GM12878 (cell line): ENCODE results near the gene RBMS3. TPM values are rescaled to one million over a fixed set of nuclear protein-coding genes. Genes with fewer than 3 reads are reported as not detected.

Experiments
- ATAC-seq: fragments of 200-7000 bp; cut with Tn5 transposase; 3 replicates; pipeline ENCODE4 v1.9.1; 2020; ENCODE audit warnings: mild to moderate bottlenecking, moderate library complexity
- BruUV-seq: library from RNA; stranded (reverse); fragments of 400-500 nt; replicated peaks from 2 replicates; lab custom pipeline; 2021; lab: Mats Ljungman, UMichigan
- CTCF ChIA-PET: fragments of 300-600 bp; sonication (Branson Sonifier 250); formaldehyde crosslinking; extraction: SDS; loops from one replicate; lab custom pipeline; 2021; ENCODE audit warnings: inconsistent platforms; lab: Yijun Ruan, JAX
- POLR2A ChIA-PET: fragments of 350-600 bp; formaldehyde crosslinking; extraction: SDS; loops from one replicate; lab custom pipeline; 2021; ENCODE audit warnings: inconsistent platforms; lab: Charles Lee
- RAD21 ChIA-PET: fragments of 300-600 bp; sonication (Branson Sonifier 250); formaldehyde crosslinking; loops from one replicate; lab custom pipeline; 2023; ENCODE audit warnings: antibody characterized with exemption; ENCODE audit not compliant: unreplicated experiment; lab: Charles Lee
- SMC1A ChIA-PET: fragments of 300-600 bp; sonication (Branson Sonifier 250); formaldehyde crosslinking; loops from one replicate; lab custom pipeline; 2023; ENCODE audit not compliant: unreplicated experiment, uncharacterized antibody; lab: Charles Lee
- DNase-seq: peaks from one replicate; pipeline ENCODE4 v3.0.0-alpha.2; 2011; ENCODE audit warnings: low read depth, low spot score
- FAIRE-seq: peaks from 3 replicates; lab custom pipeline; 2011; peaks lifted over from hg19 to GRCh38; lab: Jason Lieb, UNC
- H2AFZ ChIP-seq: 2 replicates; pipeline ENCODE4 v1.6.0; 2011; ENCODE audit warnings: low read depth, low read length, control low read depth; ENCODE audit not compliant: control insufficient read depth
- H3K27ac ChIP-seq: 2 replicates; pipeline ENCODE4 v1.5.1; 2011; ENCODE audit warnings: control low read depth; ENCODE audit not compliant: control insufficient read depth, insufficient read depth
- H3K27me3 ChIP-seq, 2 experiments: replicated peaks in 1 of 2; 2 replicates each; pipeline versions ENCODE4 v1.6.0 to v1.6.1; 2011; ENCODE audit warnings: low read length in 1 of 2; ENCODE audit not compliant: control insufficient read depth in 2 of 2, insufficient read depth in 2 of 2
- H3K36me3 ChIP-seq, 2 experiments: 2 replicates each; pipeline ENCODE4 v1.5.1; 2011; ENCODE audit warnings: low read length in 1 of 2; ENCODE audit not compliant: control insufficient read depth in 2 of 2, insufficient read depth in 2 of 2
- H3K4me1 ChIP-seq: 2 replicates; pipeline ENCODE4 v1.6.1; 2011; ENCODE audit warnings: mild to moderate bottlenecking, low read length, moderate library complexity, mixed read lengths; ENCODE audit not compliant: control insufficient read depth, insufficient read depth
- H3K4me2 ChIP-seq: 2 replicates; pipeline ENCODE4 v1.6.0; 2011; ENCODE audit warnings: control low read depth; ENCODE audit not compliant: control insufficient read depth, insufficient read depth
- H3K4me3 ChIP-seq: fragments of 200-600 bp; sonication (generic); 2 replicates; pipeline ENCODE4 v1.5.1; 2016
- H3K79me2 ChIP-seq: 2 replicates; pipeline ENCODE4 v1.6.0; 2011; ENCODE audit warnings: low read length; ENCODE audit not compliant: control insufficient read depth, insufficient read depth
- H3K9ac ChIP-seq: 2 replicates; pipeline ENCODE4 v1.8.0; 2011; ENCODE audit warnings: low read length, control low read depth, mixed read lengths; ENCODE audit not compliant: control insufficient read depth, insufficient read depth
- H3K9me3 ChIP-seq: replicated peaks from 3 replicates; pipeline ENCODE4 v1.5.1; 2011; ENCODE audit warnings: mild to moderate bottlenecking, low read length; ENCODE audit not compliant: control insufficient read depth, insufficient read depth
- H4K20me1 ChIP-seq: 2 replicates; pipeline ENCODE4 v1.6.0; 2011; ENCODE audit not compliant: control insufficient read depth, insufficient read depth
- BCL11A ChIP-seq: IDR thresholded peaks from 2 replicates; pipeline ENCODE4 v1.6.1; 2011; ENCODE audit warnings: low read depth, low read length
- IKZF2 ChIP-seq, 2 experiments: fragments of 450-650 bp; IDR thresholded peaks; 2 replicates each; pipeline ENCODE4 v1.6.1; 2017; ENCODE audit warnings: mild to moderate bottlenecking in 2 of 2, moderate library complexity in 2 of 2
- MYB ChIP-seq: fragments of 150-350 bp; IDR thresholded peaks from 2 replicates; pipeline ENCODE4 v1.6.1; 2014; ENCODE audit warnings: mild to moderate bottlenecking, low read depth, low read length, borderline replicate concordance
- NR2C1 ChIP-seq: fragments of 450-650 bp; IDR thresholded peaks from 2 replicates; pipeline ENCODE4 v1.6.1; 2017; ENCODE audit warnings: antibody characterized with exemption, mild to moderate bottlenecking, moderate library complexity
- RUNX3 ChIP-seq: IDR thresholded peaks from 2 replicates; pipeline ENCODE4 v1.6.1; 2012; ENCODE audit warnings: low read length, inconsistent platforms
- SMARCA5 ChIP-seq: fragments of 450-650 bp; IDR thresholded peaks from 2 replicates; pipeline ENCODE4 v1.6.1; 2017; ENCODE audit warnings: mild to moderate bottlenecking
- SUPT20H ChIP-seq: IDR thresholded peaks from 2 replicates; pipeline ENCODE4 v1.6.1; 2011; ENCODE audit warnings: low read depth, mild to moderate bottlenecking, low read length, moderate library complexity, borderline replicate concordance; ENCODE audit not compliant: control insufficient read depth
- YBX1 ChIP-seq: fragments of 450-650 bp; IDR thresholded peaks from 2 replicates; pipeline ENCODE4 v1.6.1; 2016; ENCODE audit warnings: antibody characterized with exemption
- WGBS: methylation state at CpG from one replicate; pipeline ENCODE4 v1.1.6; 2016; ENCODE audit warnings: low lambda C conversion rate; ENCODE audit not compliant: insufficient replicate concordance, insufficient coverage; ENCODE audit errors: missing lambda C conversion rate; 5-methylcytosine and 5-hydroxymethylcytosine counted together
- in situ Hi-C: fragments of 300-500 bp; cut with MboI; formaldehyde crosslinking; loops from 9 replicates; pipeline ENCODE4 v1.14.3; 2018; ENCODE audit warnings: mixed read lengths
- intact Hi-C: fragments of 100-400 bp; cut with micrococcal nuclease; formaldehyde crosslinking; loops from one replicate; pipeline ENCODE4 v1.14.2; 2022; ENCODE audit not compliant: unreplicated experiment
- polyA plus RNA-seq, 11 experiments: library from polyadenylated mRNA; depleted of rRNA in 4 of 11; unstranded in 6 of 11; stranded (reverse) in 5 of 11; fragments of >200 nt; fragmentation: Nextera tagmentation in 4 of 11; fragmentation: Illumina TruSeq in 1 of 11; extraction: Ambion mirVana in 4 of 11; extraction: Trizol in 1 of 11; gene quantifications; 1 replicate in 1 of 11; 2 replicates in 10 of 11; pipeline versions ENCODE4 v1.2.1 to v1.2.3, GENCODE V29; 2011 to 2016; ENCODE audit warnings: inconsistent platforms in 2 of 11, missing spikeins in 2 of 11, low read depth in 1 of 11
- total RNA-seq, 4 experiments: library from RNA; depleted of rRNA in 3 of 4; stranded (reverse); fragments of >200 nt in 3 of 4; fragmentation: Illumina TruSeq in 1 of 4; extraction: Trizol in 1 of 4; gene quantifications; 2 replicates each; pipeline versions ENCODE4 v1.2.1 to v1.2.3, GENCODE V29; 2013 to 2021
- TF ChIP-seq, protein P1 (sequence below): fragments of 450-650 bp; conservative IDR thresholded peaks from 2 replicates; pipeline ENCODE4 v1.6.1; 2017; ENCODE audit warnings: mild to moderate bottlenecking, moderate library complexity

Gene RBMS3
- total and polyA plus RNA-seq, 10 of the 15 experiments (the other 5 are each of a cell fraction or from before 2014, with no cell fraction given) = 0.79 to 4.7 (median 3.1) TPM

DNA sequence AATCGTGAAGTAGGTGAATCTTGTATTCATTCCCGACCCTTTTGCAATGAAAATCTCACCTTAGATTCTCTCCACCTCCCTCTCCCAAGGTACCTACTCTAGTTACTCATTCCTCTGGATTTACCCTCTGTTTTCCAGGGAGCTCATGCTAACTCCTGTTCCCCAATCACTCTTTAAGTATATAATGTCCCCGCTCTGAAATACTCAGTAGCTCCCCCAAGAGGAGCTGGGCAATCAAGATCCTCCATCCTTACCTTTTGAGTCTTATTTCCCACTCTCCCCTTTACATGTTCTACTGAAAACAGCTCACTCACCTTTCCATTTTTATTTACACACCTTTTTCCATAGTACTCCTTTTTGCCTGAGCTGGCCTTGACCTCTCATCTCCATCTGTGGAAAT, 599.9 kb downstream of the RBMS3 start:
- ChIA-PET RAD21 (interaction anchor here (0.8 kb wide), 1 partner anchor 16 kb away, joined by 3 read pairs; no protein-coding TSS in a partner anchor), CTCF (interaction anchor here (1.0 to 1.1 kb wide), 2 partner anchors 11 to 179 kb away, joined by 3 to 4 read pairs; no protein-coding TSS in a partner anchor), SMC1A (interaction anchor here (1.4 kb wide), 1 partner anchor 54 kb away, joined by 3 read pairs; no protein-coding TSS in a partner anchor), POLR2A (no interaction called here)
- TF ChIP-seq RUNX3 (no peak), SUPT20H (no peak), IKZF2 (IDR thresholded peaks at IDR 0.05) (no peak), MYB (no peak), NR2C1 (no peak), SMARCA5 (no peak), YBX1 (no peak), BCL11A (no peak)
- TF ChIP-seq, protein P1, sequence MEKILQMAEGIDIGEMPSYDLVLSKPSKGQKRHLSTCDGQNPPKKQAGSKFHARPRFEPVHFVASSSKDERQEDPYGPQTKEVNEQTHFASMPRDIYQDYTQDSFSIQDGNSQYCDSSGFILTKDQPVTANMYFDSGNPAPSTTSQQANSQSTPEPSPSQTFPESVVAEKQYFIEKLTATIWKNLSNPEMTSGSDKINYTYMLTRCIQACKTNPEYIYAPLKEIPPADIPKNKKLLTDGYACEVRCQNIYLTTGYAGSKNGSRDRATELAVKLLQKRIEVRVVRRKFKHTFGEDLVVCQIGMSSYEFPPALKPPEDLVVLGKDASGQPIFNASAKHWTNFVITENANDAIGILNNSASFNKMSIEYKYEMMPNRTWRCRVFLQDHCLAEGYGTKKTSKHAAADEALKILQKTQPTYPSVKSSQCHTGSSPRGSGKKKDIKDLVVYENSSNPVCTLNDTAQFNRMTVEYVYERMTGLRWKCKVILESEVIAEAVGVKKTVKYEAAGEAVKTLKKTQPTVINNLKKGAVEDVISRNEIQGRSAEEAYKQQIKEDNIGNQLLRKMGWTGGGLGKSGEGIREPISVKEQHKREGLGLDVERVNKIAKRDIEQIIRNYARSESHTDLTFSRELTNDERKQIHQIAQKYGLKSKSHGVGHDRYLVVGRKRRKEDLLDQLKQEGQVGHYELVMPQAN = no peak
- Histone ChIP-seq H3K4me2 (no peak overlapping the region), H4K20me1 (no peaks in the 10 kb centered on the region), H3K9me3 (no peaks in the 10 kb centered on the region), H3K4me1 (no peaks in the 10 kb centered on the region), H3K9ac (no peak overlapping the region), H3K36me3 (no peaks in the 10 kb centered on the region), H3K4me3 (no peak overlapping the region), H3K27me3 (no peaks in the 10 kb centered on the region), H3K79me2 (no peaks in the 10 kb centered on the region), H2AFZ (no peak overlapping the region), H3K27ac (no peak overlapping the region)
- ATAC-seq (no peak), DNase-seq (no peak), FAIRE-seq (no peak)
- BruUV-seq = no TSS peak
- intact Hi-C loops = no loop called here
- 18% methylated on average over 3 of the region's 3 CpGs for WGBS
- in situ Hi-C loops = no loop called here
